Kidney (tissue), 14 donors: Measurements from ENCODE around the gene NTN4. TPM values are rescaled to one million over a fixed set of nuclear protein-coding genes. Genes with fewer than 3 reads are reported as not detected.

Experiments
- DNase-seq, 5 donors: peaks; one replicate each; pipeline ENCODE4 v3.0.0-alpha.2; 2013 to 2020
- FAIRE-seq: peaks from 2 replicates; lab custom pipeline; 2012; peaks lifted over from hg19 to GRCh38; lab: Jason Lieb, UNC
- H3K27ac ChIP-seq, 2 donors: one replicate each; pipeline ENCODE4 v1.7.0; 2013; ENCODE audit warnings: low read depth in 2 of 2, low read length in 2 of 2, inconsistent platforms in 1 of 2
- H3K27me3 ChIP-seq: one replicate; pipeline ENCODE4 v1.7.1; 2013; ENCODE audit warnings: low read length, inconsistent platforms; ENCODE audit not compliant: control insufficient read depth, insufficient read depth
- H3K36me3 ChIP-seq, 3 donors: one replicate each; pipeline versions ENCODE4 v1.7.0 to v1.7.1; 2013; ENCODE audit warnings: low read length in 3 of 3, control low read depth in 1 of 3, inconsistent platforms in 1 of 3; ENCODE audit not compliant: insufficient read depth in 3 of 3, control insufficient read depth in 2 of 3
- H3K4me1 ChIP-seq, 3 donors: one replicate each; pipeline versions ENCODE4 v1.7.0 to v1.7.1; 2013; ENCODE audit warnings: low read length in 3 of 3, inconsistent platforms in 1 of 3, low read depth in 1 of 3; ENCODE audit not compliant: control insufficient read depth in 2 of 3, insufficient read depth in 2 of 3
- H3K4me3 ChIP-seq, 3 donors: one replicate each; pipeline versions ENCODE4 v1.7.0 to v1.8.1; 2013; ENCODE audit warnings: low read length in 3 of 3, control low read depth in 1 of 3, inconsistent platforms in 1 of 3
- H3K9ac ChIP-seq, 3 donors: one replicate each; pipeline versions ENCODE4 v1.7.0 to v1.7.1; 2013; ENCODE audit warnings: low read length in 3 of 3, control low read depth in 1 of 3, inconsistent platforms in 1 of 3
- H3K9me3 ChIP-seq, 3 donors: one replicate each; pipeline versions ENCODE4 v1.7.0 to v1.7.1; 2013; ENCODE audit warnings: low read length in 3 of 3, control low read depth in 1 of 3, inconsistent platforms in 1 of 3; ENCODE audit not compliant: control insufficient read depth in 2 of 3, insufficient read depth in 1 of 3
- CTCF ChIP-seq: IDR thresholded peaks from 3 replicates; pipeline ENCODE4 v1.5.1; 2012; ENCODE audit warnings: mild to moderate bottlenecking, moderate library complexity, borderline replicate concordance; ENCODE audit not compliant: insufficient read depth; ENCODE audit errors: extremely low read depth
- intact Hi-C: fragments of 100-400 bp; cut with DNase I; formaldehyde crosslinking; loops from one replicate; pipeline ENCODE4 v1.11.1; 2022
- polyA plus RNA-seq: library from polyadenylated mRNA; stranded (reverse); fragments of 350-450 nt; fragmentation: Illumina TruSeq; extraction: RNeasy Lipid Tissue Mini Kit (QIAGEN cat#74804); gene quantifications from one replicate; pipeline ENCODE4 v1.2.3, GENCODE V29; 2014; ENCODE audit warnings: low read depth, low replicate concordance; ENCODE audit not compliant: insufficient read depth
- total RNA-seq: library from RNA; stranded (reverse); fragmentation: NEBNext Ultra II Directional; extraction: Animal tissue kit (Norgen Biotek cat#: 25700); gene quantifications from one replicate; pipeline ENCODE4 v1.2.1, GENCODE V29; 2021
- donor health status: control.
- donor health status: control.
- donor health status: control.
- donor health status: control.
- donor health status: control.
- donor health status: DM: yes; HTN: yes; CAD: no.
- donor health status: Normal renal cell carcinoma (clear cell type).

Gene NTN4
- total and polyA plus RNA-seq, 2 donors from 2014 or later: 71.0 to 83.2 TPM

DNA sequence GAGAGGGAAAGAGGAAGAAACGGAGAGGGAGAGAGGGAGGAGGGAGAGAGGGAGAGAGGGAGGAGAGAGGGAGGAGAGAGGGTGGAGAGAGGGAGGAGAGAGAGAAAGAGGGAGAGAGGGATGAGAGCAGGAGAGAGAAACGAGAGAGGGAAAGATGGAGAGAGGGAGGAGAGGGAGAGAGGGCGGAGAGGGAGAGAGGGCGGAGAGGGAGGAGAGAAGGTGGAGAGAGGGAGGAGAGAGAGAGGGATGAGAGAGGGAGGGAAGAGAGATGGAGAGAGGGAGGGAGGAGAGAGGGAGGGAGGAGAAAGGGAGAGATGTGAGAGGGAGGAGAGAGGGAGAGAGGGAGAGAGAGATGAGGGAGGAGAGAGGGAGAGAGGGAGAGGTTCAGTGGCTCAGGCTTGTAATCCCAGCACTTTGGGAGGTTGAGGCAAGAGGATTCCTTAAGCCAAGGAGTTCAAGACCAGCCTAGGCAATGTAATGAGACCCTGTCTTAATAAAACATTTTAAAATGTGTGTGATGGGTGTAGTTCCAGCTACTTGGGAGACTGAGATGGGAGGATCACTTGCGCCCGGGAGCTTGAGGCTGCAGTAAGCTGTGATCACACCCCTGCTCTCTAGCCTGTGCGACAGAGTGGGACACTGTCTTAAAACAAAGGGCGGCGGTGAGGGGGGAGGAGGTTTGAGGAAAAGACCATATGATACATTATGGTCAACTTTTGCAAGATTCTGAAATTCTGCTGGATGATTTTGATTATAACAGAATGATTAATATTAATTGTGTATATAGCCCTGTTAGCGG lies 46.9 kb upstream of the NTN4 start:
- no peak overlapping the region for H3K27ac ChIP-seq
- no peak for DNase-seq
- H3K4me3 ChIP-seq: no peak overlapping the region
- no peak for TF ChIP-seq CTCF
- FAIRE-seq: no peak
- H3K9me3 ChIP-seq: no peaks in the 10 kb centered on the region
- no peaks in the 10 kb centered on the region for H3K27me3 ChIP-seq
- peaks cover 0 to 2% (median 0%) of the 10 kb centered on the region in 3 donors for H3K4me1 ChIP-seq
- intact Hi-C loops: no loop called here
- H3K9ac ChIP-seq: no peak overlapping the region
- H3K36me3 ChIP-seq: no peaks in the 10 kb centered on the region

DNA sequence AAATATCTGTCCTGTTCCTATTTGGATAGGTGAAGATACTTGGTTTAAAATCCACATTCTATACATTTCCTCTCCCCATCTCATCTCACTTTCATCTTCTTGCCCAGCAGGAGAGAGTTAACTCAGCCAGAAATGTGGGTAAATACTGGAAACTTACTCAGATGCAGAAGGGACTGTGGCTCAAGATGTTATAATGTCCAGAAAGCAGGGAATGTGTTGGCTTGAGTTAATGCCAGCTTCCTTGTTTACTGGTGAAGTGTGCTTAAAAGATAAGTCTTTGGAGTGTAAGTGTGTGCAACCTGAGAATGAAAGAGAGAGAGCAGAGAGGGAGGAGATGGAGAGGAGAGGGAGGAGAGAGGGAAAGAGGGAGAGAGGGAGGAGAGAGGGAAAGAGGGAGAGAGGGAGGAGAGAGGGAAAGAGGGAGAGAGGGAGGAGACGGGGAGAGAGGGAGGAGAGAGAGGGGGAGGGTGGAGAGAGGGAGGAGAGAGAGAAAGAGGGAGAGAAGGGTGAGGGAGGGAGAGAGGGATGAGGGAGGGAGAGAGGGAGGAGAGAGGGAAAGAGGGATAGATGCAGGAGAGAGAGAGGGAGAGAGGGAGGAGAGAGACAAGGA lies 46.2 kb upstream of the NTN4 start:
- H3K4me3 ChIP-seq: no peak overlapping the region
- no peak overlapping the region for H3K9ac ChIP-seq
- no peaks in the 10 kb centered on the region for H3K9me3 ChIP-seq
- no peak for TF ChIP-seq CTCF
- no peaks in the 10 kb centered on the region for H3K27me3 ChIP-seq
- FAIRE-seq (no peak), DNase-seq (peak in 1 of 5 donors; percentile 11)
- H3K27ac ChIP-seq: no peak overlapping the region
- intact Hi-C loops: no loop called here
- H3K4me1 ChIP-seq: peaks cover 0 to 2% (median 0%) of the 10 kb centered on the region in 3 donors
- H3K36me3 ChIP-seq: no peaks in the 10 kb centered on the region

- peaks cover 0 to 2% (median 0%) of the 10 kb centered on the region in 3 donors for H3K4me1 ChIP-seq
- intact Hi-C loops: no loop called here
- H3K27ac ChIP-seq: no peak overlapping the region
- H3K4me3 ChIP-seq: no peak overlapping the region
- no peaks in the 10 kb centered on the region for H3K36me3 ChIP-seq
- FAIRE-seq (no peak), DNase-seq (peak in 1 of 5 donors; percentile 8)
- H3K27me3 ChIP-seq: no peaks in the 10 kb centered on the region
- TF ChIP-seq CTCF: no peak
- no peaks in the 10 kb centered on the region for H3K9me3 ChIP-seq
- H3K9ac ChIP-seq: no peak overlapping the region
These were observed 45.6 kb upstream of the NTN4 start for GRCh38 chr12:95836185-95836609.
